ENCODE measurements around the gene CRISP2.

CRISP2 gene

GRCh38 chr6:49713346-49713745, at the start of gene CRISP2:
Gene CRISP2 (minus strand): TSS chr6:49713543. CDS start chr6:49709196, 4,347 bp downstream.
- no peak for DNase-seq (ENCODE audit: extremely low read depth, insufficient read length)
- no peak within 1 kb of the TSS for H3K4me3 ChIP-seq (replicated peaks; ENCODE audit: low read depth, low read length)
- no peaks in the 10 kb centered on the region for H3K27me3 ChIP-seq (replicated peaks; ENCODE audit: control insufficient read depth, insufficient read depth, low read length)
- H3K36me3 ChIP-seq (ENCODE audit: control insufficient read depth, insufficient read depth, low read length): no peaks in the 10 kb centered on the region
- no peak for TF ChIP-seq CTCF (IDR thresholded peaks at IDR 0.05; ENCODE audit: insufficient read depth, low read length, poor library complexity, severe bottlenecking)

GRCh38 chr6:49744259-49744658, 30.9 kb upstream of the CRISP2 start, which contains the start of gene CRISP3:
Gene CRISP3 (minus strand): TSS chr6:49744388. CDS start chr6:49744367, 21 bp downstream.
- TF ChIP-seq CTCF (IDR thresholded peaks at IDR 0.05; ENCODE audit: insufficient read depth, low read length, poor library complexity, severe bottlenecking): no peak
- DNase-seq (ENCODE audit: extremely low read depth, insufficient read length): no peak
- no peaks in the 10 kb centered on the region for H3K36me3 ChIP-seq (ENCODE audit: control insufficient read depth, insufficient read depth, low read length)
- no peaks in the 10 kb centered on the region for H3K27me3 ChIP-seq (replicated peaks; ENCODE audit: control insufficient read depth, insufficient read depth, low read length)
- no peak within 1 kb of the TSS for H3K4me3 ChIP-seq (replicated peaks; ENCODE audit: low read depth, low read length)

GRCh38 chr6:49743429-49743828, 30.1 kb upstream of the CRISP2 start:
- no peak overlapping the region for H3K4me3 ChIP-seq (replicated peaks; ENCODE audit: low read depth, low read length)
- TF ChIP-seq CTCF (IDR thresholded peaks at IDR 0.05; ENCODE audit: insufficient read depth, low read length, poor library complexity, severe bottlenecking): no peak
- H3K27me3 ChIP-seq (replicated peaks; ENCODE audit: control insufficient read depth, insufficient read depth, low read length): no peaks in the 10 kb centered on the region
- DNase-seq (ENCODE audit: extremely low read depth, insufficient read length): no peak
- H3K36me3 ChIP-seq (ENCODE audit: control insufficient read depth, insufficient read depth, low read length): no peaks in the 10 kb centered on the region

GRCh38 chr6:49739423-49739822, 26.1 kb upstream of the CRISP2 start:
- no peak for DNase-seq (ENCODE audit: extremely low read depth, insufficient read length)

GRCh38 chr6:49736017-49736508, 22.7 kb upstream of the CRISP2 start:
- Histone ChIP-seq H3K27me3 (replicated peaks; ENCODE audit: control insufficient read depth, insufficient read depth, low read length) (no peaks in the 10 kb centered on the region), H3K36me3 (ENCODE audit: control insufficient read depth, insufficient read depth, low read length) (no peaks in the 10 kb centered on the region), H3K4me3 (replicated peaks; ENCODE audit: low read depth, low read length) (no peak overlapping the region)
- no peak for DNase-seq (ENCODE audit: extremely low read depth, insufficient read length)
- no peak for TF ChIP-seq CTCF (IDR thresholded peaks at IDR 0.05; ENCODE audit: insufficient read depth, low read length, poor library complexity, severe bottlenecking)

More at GRCh38 chr6:49739423-49739822, 26.1 kb upstream of the CRISP2 start:
- H3K36me3 ChIP-seq (ENCODE audit: control insufficient read depth, insufficient read depth, low read length): no peaks in the 10 kb centered on the region
- TF ChIP-seq CTCF (IDR thresholded peaks at IDR 0.05; ENCODE audit: insufficient read depth, low read length, poor library complexity, severe bottlenecking): no peak
- H3K27me3 ChIP-seq (replicated peaks; ENCODE audit: control insufficient read depth, insufficient read depth, low read length): no peaks in the 10 kb centered on the region
- H3K4me3 ChIP-seq (replicated peaks; ENCODE audit: low read depth, low read length): no peak overlapping the region

- no peaks in the 10 kb centered on the region for H3K27me3 ChIP-seq (replicated peaks; ENCODE audit: control insufficient read depth, insufficient read depth, low read length)
- H3K36me3 ChIP-seq (ENCODE audit: control insufficient read depth, insufficient read depth, low read length): no peaks in the 10 kb centered on the region
- no peak for TF ChIP-seq CTCF (IDR thresholded peaks at IDR 0.05; ENCODE audit: insufficient read depth, low read length, poor library complexity, severe bottlenecking)
- H3K4me3 ChIP-seq (replicated peaks; ENCODE audit: low read depth, low read length): no peak overlapping the region
- DNase-seq (ENCODE audit: extremely low read depth, insufficient read length): no peak
Observed at GRCh38 chr6:49733680-49734079, 20.3 kb upstream of the CRISP2 start.

All from GM06990 (cell line).